ENCODE results near the gene THEMIS2.
A peak's percentile ranks its signal among the peaks of the same experiment; 100 is the strongest.

THEMIS2 gene

GRCh38 chr1:27886744-27887143 lies 14.4 kb downstream of the THEMIS2 start:
- DNase-seq, result no peak

- DNase-seq, result no peak
Measured at GRCh38 chr1:27887215-27888021, 15.1 kb downstream of the THEMIS2 start.

GRCh38 chr1:27889506-27889905 lies 17.2 kb downstream of the THEMIS2 start:
- DNase-seq, result no peak

DNA sequence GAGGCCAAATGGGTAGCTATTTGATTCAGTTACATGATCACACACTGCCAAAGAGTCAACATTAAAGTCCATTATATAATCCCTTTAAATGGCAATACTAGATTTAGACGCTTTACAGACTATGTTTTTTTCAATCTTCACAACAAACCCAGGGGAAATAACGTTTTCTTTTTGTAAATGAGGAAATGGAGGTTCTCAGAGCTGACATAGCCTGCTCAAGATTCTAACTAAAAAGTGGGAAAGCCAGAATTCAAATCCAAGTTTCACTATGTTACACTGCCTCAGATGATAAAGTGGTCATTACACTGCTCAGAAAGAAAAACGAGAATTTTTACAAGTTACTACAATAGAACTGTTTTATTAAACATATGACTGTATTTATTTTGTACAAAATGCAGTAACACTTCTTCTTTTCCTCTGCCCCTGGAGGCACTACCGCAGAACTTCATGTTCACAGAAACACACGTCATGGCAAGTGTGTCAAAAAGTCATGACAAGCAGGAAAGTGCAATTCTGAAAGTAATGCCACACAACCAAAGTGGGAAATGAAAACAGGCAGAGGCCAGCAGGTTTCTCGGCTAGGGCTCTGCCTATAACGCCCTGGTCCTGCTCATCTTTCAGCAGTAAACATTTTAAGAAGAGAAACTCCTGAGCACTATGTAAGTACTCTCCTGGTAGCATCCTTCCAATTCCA lies 19.0 kb downstream of the THEMIS2 start:
- DNase-seq, result peak; percentile 27

GRCh38 chr1:27894521-27894920 lies 22.2 kb downstream of the THEMIS2 start:
- no peak for DNase-seq

DNA sequence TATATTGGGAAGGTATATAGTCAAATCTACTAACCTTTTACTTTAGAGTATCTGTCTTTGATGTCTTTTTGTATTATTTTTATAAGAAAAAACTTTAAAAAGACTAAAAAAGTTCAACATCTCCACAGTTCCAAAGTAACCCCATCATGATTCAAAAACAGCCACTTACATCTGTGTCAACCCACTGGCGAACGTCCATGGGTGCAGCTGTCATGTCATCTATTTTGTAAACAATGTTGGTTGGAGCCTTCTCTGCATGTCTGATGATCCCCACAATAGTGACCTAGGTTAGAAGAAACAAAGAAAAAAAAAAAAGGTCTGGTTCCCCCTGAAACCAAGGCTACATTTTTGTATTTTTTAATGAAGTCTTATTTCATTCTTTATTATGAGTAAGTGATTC lies 34.4 kb downstream of the THEMIS2 start:
- DNase-seq, result no peak

GRCh38 chr1:27912429-27912828 lies 40.1 kb downstream of the THEMIS2 start:
- DNase-seq, result no peak

DNA sequence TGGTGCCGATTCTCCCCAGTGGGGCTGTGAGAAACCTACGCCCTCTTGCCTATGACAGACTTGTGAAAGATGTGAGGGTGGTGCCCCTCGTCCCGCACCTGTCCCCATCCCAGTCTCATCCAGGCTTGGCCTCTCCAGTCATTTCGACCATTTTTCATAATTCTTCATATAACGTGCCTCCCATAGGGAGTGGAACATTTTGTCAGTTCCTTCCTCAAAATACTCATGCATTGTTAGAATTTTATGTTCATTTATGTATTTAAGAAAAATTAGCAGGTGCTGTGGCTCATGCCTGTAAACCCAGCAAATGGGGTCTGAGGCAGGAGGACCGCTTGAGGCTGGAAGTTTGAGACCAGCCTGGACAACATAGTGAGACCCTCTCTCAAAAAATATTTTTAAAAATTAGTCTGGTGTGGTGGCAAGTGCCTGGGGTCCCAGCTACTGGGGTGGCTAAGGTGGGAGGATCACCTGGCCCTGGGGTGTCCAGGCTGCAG lies 42.8 kb downstream of the THEMIS2 start:
- no peak for DNase-seq

GRCh38 chr1:27922272-27922671 lies 49.9 kb downstream of the THEMIS2 start:
- DNase-seq, result no peak

GRCh38 chr1:27928216-27928954 lies 56.0 kb downstream of the THEMIS2 start:
- DNase-seq, result no peak

- DNase-seq, result no peak
Measured at GRCh38 chr1:27931184-27931583, 58.8 kb downstream of the THEMIS2 start.

GRCh38 chr1:27931759-27932158 lies 59.4 kb downstream of the THEMIS2 start:
- DNase-seq, result no peak

GRCh38 chr1:27934818-27935549 lies 62.6 kb downstream of the THEMIS2 start, which contains the start of gene SMPDL3B:
Gene SMPDL3B, plus strand, starts transcription at chr1:27935000. Its CDS starts 184 bp downstream, at chr1:27935184.
- DNase-seq, result no peak

- DNase-seq, result no peak
Measured at GRCh38 chr1:27935721-27936120, 63.4 kb downstream of the THEMIS2 start.
